ENCODE data around the gene GNG4.

Gene GNG4

GRCh38 chr1:235649368-235650163 is at the start of gene GNG4:
Gene GNG4, minus strand, starts transcription at chr1:235649784. Its CDS starts 65,946 bp downstream, at chr1:235583838.
- DNase-seq (ENCODE audit: low read depth, low spot score), result no peak

- no peak for DNase-seq (ENCODE audit: low read depth, low spot score)
These were observed 47.9 kb upstream of the GNG4 start for GRCh38 chr1:235697508-235697907.

- DNase-seq (ENCODE audit: low read depth, low spot score), result no peak
These were observed 39.8 kb upstream of the GNG4 start for GRCh38 chr1:235689356-235689755.

GRCh38 chr1:235688096-235688495 is 38.5 kb upstream of the GNG4 start:
- no peak for DNase-seq (ENCODE audit: low read depth, low spot score)

- no peak for DNase-seq (ENCODE audit: low read depth, low spot score)
These were observed 34.1 kb upstream of the GNG4 start for GRCh38 chr1:235683653-235684052.

GRCh38 chr1:235682216-235682615 is 32.6 kb upstream of the GNG4 start:
- DNase-seq (ENCODE audit: low read depth, low spot score), result no peak

- DNase-seq (ENCODE audit: low read depth, low spot score), result no peak
These were observed 30.1 kb upstream of the GNG4 start for GRCh38 chr1:235679644-235680043.

DNA sequence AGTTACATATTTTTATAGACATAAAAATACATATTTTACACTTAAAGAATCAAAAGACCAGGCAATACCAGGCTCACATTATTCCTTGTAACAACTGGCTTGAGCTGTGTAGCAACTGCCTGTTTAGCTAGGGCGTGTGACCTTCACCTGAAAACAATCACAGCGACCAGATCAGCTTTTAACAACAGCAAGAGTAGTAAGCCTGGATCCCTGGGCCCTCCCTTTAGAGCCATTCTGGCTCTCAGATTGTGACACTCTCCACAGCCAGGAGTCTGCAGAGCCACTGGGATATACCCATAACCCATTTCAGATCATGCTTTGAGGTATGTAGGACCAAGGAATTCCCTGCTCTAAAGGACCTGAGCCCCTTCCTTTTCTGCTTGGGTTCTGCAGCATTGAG is 29.4 kb upstream of the GNG4 start:
- DNase-seq (ENCODE audit: low read depth, low spot score), result no peak

- no peak for DNase-seq (ENCODE audit: low read depth, low spot score)
These were observed 25.7 kb upstream of the GNG4 start for GRCh38 chr1:235675152-235675890.

DNA sequence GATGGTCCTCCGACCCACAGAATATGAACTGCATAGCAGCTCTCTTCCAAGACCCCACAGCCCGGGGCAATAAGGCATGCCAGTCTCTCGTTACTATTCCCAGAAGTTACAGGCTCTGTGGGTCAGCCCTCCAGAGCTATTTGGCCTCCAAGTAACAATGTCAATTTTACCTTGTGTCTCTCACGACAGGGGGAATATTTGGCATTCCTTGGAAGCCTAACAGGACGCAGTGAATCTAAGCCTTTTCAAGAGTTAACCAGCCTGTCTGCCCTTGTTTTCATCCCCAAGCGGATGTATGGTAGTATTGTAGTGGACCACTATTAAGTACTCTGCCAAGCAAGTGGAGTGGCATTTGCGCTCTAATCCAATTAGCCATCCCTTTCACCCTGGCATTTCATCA is 24.4 kb upstream of the GNG4 start:
- DNase-seq (ENCODE audit: low read depth, low spot score), result no peak

DNA sequence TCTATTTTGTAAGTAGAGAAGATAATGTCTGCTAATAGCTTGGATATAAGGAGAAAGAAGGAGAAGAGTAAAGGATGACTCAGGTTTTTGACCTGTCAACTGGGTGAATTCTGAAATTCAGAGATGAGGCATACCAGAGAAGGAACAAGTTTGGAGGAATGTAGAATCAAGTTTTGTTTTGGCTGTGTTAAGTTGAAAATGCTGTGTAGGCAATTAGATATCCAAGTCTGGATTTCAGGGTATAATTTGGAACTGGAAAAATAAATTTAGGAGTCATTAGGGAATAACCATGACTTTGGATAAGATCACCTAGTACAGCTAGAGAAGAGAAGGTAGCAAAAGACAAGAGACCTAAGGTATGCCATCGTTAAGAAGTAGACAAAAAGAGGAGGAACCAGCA is 22.4 kb upstream of the GNG4 start:
- DNase-seq (ENCODE audit: low read depth, low spot score), result no peak

- DNase-seq (ENCODE audit: low read depth, low spot score), result no peak
These were observed 20.7 kb upstream of the GNG4 start for GRCh38 chr1:235670157-235670776.

- no peak for DNase-seq (ENCODE audit: low read depth, low spot score)
These were observed 19.7 kb upstream of the GNG4 start for GRCh38 chr1:235669277-235669676.

DNA sequence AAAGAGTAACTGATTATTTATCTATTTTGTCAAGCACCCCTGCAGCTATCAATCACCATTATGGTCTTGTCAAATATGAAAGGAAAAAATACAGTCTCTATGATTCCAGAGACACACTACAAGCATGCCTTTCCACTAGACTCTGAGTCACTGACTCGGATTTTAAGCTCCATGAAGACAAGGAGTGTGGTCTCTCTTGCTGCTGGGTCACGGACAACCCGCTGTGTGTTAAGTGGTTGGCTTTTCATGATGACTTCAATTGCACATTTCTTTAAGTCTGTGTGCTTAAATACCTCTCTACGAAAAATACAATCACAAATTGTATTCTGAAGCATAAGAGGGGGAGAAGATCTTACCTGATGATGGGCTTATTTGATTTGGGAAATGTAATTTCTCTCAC is 14.0 kb upstream of the GNG4 start:
- no peak for DNase-seq (ENCODE audit: low read depth, low spot score)

DNA sequence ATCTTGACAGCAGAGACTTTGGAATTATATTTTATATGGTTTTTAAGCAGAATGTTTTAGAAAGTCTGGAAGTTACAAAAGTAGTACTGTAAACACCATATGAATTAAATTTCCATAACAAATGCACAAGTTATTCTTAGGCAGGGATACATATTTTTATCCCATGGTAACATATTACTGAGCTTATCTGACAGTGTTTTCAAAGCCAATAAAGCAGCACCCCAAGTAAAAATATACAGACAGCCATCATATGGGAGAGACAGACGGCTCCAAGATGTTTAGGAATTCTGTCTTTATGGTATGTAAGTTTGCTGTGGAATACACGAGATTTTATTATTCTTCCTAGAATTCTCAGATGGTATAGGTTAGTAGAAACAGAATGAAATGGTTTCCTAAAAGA is 12.0 kb upstream of the GNG4 start:
- DNase-seq (ENCODE audit: low read depth, low spot score), result no peak

GRCh38 chr1:235659186-235659771 is 9.7 kb upstream of the GNG4 start:
- no peak for DNase-seq (ENCODE audit: low read depth, low spot score)

GRCh38 chr1:235657747-235658526 is 8.4 kb upstream of the GNG4 start:
- no peak for DNase-seq (ENCODE audit: low read depth, low spot score)

GRCh38 chr1:235657269-235657668 is 7.7 kb upstream of the GNG4 start:
- DNase-seq (ENCODE audit: low read depth, low spot score), result no peak

DNA sequence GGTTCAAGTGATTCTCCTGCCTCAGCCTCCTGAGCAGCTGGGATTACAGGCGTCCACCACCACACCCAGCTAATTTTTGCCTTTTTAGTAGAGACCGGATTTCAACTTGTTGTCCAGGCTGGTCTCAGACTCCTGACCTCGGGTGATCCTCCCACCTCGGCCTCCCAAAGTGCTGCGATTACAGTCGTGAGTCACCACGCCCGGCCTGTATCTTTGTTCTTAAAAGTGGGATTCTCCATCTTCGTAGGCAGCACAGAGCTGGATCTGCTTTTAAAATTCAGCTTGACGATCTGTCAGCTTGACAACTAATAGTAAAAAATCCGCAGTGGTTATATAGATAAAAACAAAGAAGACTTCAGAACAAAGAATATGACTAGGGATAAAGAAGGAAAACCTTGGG is 2.8 kb upstream of the GNG4 start:
- DNase-seq (ENCODE audit: low read depth, low spot score), result no peak

DNA sequence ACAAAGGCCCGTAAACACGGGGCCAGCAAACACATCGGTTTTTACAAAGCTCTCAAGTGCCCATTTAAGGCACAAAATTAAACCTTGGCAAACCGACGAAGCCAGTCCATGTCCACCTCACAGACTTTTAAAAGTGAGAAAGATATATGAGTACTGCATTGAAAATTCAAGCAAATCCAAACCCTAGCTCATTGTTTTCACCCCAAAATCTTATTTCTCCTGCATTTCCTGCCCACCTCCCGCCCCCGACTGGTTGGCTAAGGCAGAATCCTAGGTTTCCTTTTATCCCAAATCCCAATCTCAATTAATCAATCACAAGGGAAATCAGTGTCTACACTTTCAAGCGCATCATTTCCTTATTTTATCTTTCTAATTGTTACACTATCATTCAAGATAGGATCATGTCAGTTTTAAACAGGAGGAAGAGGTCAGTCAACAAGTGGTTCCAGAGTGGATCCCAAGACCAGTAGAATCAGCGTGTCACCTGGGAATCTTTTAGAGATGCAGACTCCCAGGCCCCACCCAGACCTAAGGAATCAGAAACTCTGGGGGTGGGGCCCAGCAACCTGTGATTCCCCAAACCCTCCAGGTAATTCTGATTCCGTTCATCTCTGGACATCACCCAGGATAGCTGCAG is 1.7 kb upstream of the GNG4 start:
- no peak for DNase-seq (ENCODE audit: low read depth, low spot score)

Data from brain pericyte (primary cell).